Superior temporal gyrus (tissue), 1 donor: Measurements from ENCODE around the gene CHCHD6.

Experiments
- DNase-seq: peaks from one replicate; pipeline ENCODE4 v3.0.0-alpha.2; 2016; ENCODE audit errors: extremely low spot score

CHCHD6 gene

GRCh38 chr3:126704494-126705214 lies 614 bp downstream of the CHCHD6 start:
- no peak for DNase-seq

DNA sequence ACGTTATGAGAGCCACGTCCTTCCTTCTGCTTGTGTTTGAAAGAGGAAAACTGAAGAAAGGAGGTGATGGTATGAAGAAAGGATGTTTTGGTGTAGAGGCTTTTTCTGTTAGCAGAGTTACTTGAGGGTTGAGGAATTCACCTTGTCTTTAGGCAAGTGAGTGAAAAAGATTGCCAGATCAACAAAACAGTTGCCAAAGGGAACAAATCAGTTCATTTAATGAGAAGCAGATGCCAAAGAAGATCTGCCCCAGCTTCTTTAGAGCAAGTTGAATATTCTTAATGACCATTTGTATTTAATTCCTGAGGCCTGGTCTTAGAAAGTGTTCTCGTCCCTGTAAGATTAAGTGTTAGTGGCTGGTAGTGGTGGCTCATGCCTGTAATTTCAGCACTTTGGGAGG lies 2.6 kb downstream of the CHCHD6 start:
- no peak for DNase-seq

- DNase-seq: no peak
Observed at GRCh38 chr3:126711121-126711760, 7.2 kb downstream of the CHCHD6 start.

DNA sequence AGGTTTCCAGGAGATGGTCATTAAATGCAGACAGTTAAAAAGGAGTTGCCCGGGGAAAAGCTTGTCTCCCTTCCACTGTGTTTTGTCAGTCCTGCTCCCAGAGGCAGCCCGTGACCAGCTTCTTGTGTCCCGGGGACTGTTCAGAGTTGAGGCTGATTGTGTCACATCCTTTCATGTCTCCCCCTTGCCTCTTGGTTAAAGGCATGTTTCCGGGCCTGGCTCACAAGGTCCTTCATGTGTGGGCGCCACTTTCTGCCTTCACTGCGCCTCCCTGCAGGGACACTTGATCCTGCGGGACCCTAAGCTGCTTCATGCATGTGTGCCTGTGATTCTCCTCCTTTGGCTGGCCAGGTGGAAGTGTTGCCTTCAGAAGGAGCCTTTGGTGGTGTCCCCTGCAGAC lies 9.2 kb downstream of the CHCHD6 start:
- no peak for DNase-seq

- DNase-seq: peak; percentile 11
Observed at GRCh38 chr3:126714276-126714900, 10.3 kb downstream of the CHCHD6 start.

DNA sequence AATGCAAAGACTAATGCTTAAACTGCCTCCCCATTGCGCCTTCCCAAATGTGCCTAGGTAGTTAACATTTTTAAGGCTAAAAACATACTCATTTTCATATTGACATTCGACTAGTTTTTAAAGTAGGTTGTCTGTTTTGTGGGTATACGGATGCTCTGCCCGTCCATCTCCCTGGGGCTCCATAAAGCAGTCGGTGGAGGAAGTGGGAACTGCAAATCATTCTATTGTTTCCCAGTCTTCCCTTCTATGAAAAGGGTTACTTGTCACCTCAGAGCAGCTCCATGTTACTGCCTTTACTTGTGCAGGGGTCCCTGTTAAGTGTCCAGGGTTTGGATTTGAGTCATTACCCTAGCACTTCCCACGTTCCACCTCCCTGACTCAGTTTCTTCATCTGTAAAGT lies 10.9 kb downstream of the CHCHD6 start:
- DNase-seq: no peak

DNA sequence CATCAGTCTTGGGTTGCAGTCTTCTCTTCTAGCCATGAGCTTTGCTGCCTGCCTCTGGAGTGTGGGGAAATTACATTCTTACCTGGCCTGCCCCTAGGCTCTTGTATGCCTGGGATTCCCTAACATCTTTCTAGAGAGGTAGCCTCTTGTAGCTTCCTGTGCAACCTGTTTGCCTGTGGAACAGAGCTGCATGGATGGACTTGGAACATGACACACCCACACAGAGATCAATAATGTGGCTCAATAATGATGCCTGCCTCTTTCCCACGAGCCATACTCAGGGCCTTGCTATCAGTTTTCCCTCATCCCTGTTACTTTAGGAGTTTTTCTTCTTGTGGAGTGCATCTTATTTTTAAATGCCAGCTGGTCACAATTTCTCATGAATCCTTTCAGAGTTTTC lies 11.4 kb downstream of the CHCHD6 start:
- DNase-seq: no peak

- DNase-seq: no peak
Observed at GRCh38 chr3:126716057-126716456, 12.0 kb downstream of the CHCHD6 start.

- no peak for DNase-seq
Observed at GRCh38 chr3:126718561-126719445, 14.8 kb downstream of the CHCHD6 start.

GRCh38 chr3:126720596-126720995 lies 16.6 kb downstream of the CHCHD6 start:
- no peak for DNase-seq

- no peak for DNase-seq
Observed at GRCh38 chr3:126721246-126721645, 17.2 kb downstream of the CHCHD6 start.

GRCh38 chr3:126723237-126723636 lies 19.2 kb downstream of the CHCHD6 start:
- DNase-seq: no peak

- no peak for DNase-seq
Observed at GRCh38 chr3:126723801-126724200, 19.8 kb downstream of the CHCHD6 start.

GRCh38 chr3:126728680-126729079 lies 24.6 kb downstream of the CHCHD6 start:
- DNase-seq: no peak

GRCh38 chr3:126730376-126730775 lies 26.3 kb downstream of the CHCHD6 start:
- no peak for DNase-seq

DNA sequence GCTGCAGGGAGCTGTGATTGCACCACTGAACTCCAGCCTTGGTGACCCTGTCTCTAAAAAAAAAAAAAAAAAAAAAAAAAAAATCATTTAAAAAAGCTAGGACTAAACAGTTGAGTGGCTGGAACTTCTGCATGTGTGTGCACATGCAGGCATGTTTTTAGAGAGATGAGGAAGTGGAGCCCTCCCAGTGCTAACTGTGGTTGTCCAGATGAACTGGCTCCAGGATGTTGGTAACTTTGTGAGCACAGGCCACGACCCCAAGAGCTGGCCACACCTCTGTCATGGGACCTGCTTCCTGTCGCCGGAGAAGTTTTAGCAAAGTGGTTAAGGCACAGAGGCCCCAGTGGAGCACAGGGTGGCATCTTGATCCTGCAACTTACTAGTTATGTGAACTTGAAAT lies 27.0 kb downstream of the CHCHD6 start:
- DNase-seq: no peak

DNA sequence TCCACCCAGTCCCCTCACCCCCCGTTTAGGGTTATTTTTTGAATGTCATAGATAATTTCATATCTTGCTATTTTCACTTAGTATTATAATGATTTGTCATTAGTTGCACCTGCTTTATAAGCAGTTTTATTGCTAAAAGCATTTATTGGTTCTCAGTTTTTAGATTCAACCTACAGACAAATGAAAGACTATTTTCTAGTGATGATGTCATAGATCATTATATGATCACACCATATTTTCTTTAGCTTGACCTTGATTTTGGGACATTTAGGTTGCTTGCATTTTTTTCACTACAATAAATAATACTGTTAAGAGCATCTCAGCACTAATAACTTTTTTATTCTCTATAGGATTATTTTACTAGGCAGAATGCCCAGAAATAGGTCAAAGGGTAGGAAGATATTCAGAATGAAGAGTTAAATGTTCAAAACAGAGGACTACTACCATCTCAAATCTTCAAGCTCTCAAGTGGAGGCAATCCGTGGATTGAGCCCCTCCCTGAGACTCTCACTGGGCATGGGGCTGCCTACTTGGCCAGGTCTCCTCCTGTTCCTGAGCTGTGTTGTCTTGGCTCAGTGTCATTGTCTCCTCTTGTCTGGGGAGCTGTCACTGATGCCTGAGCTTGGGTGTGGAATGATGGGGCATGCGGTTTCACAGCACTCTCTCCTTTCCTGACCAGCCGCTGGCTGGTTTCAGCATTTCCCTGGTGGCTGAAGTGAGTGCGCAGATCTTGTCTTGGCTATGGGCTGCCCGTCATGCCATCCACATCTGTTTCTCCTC lies 28.4 kb downstream of the CHCHD6 start:
- DNase-seq: no peak

DNA sequence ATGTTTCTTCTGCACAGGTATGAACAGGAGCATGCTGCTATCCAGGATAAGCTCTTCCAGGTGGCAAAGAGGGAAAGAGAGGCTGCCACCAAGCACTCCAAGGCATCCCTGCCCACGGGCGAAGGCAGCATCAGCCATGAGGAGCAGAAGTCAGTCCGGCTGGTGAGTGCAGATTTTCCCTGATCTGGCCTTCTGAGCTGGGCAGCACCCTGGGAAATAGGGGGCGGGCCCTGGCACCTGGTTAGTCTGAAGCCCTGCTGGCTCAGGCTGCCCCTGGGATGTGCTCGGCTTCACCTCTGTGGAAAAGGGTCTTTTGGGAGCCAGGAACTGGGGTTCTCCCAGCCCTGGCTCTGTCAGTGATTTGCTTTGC lies 29.0 kb downstream of the CHCHD6 start:
- DNase-seq: no peak

GRCh38 chr3:126734106-126734723 lies 30.2 kb downstream of the CHCHD6 start:
- DNase-seq: no peak

- DNase-seq: no peak
Observed at GRCh38 chr3:126737527-126737926, 33.5 kb downstream of the CHCHD6 start.

DNA sequence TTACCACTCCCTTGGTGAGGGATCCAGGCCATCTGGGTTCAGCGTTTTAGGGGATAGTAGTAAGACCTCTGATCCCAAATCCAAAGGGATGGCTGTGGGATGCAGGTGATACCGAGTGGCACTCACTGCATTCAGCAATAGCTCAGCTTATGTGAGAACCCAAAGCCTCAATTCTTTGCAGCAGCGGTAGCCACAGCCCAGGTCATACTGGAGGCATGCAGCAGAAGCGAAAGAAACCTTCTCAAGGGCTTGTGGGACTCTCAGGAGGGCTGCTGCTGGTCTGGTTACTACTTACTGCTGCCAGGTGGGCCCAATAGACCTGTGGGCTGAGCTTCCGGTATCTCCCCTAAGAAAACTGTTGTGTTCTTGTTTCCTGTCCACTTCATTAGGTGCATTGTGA lies 38.0 kb downstream of the CHCHD6 start:
- DNase-seq: no peak
